Activated CD8-positive, alpha-beta memory T cell treated with anti-CD3 and anti-CD28 coated beads, Interleukin-2, amount 10 ng/mL, durations not matched to agents 7 days and 5 days (primary cell): ENCODE data around the gene SECISBP2L. TPM values are rescaled to one million over a fixed set of nuclear protein-coding genes. Genes with fewer than 3 reads are reported as not detected.

ENCODE experiments used
- ATAC-seq: fragments of 150-1000 bp; cut with Tn5 transposase; one replicate; pipeline ENCODE4 v1.10.0; 2021; ENCODE audit warnings: moderate library complexity
- CTCF ChIA-PET: fragments of 350-600 bp; sonication (Branson Sonifier 250); formaldehyde crosslinking; loops from one replicate; lab custom pipeline; 2021; ENCODE audit warnings: antibody characterized with exemption; lab: Charles Lee
- DNase-seq: peaks from one replicate; pipeline ENCODE4 v3.0.0-alpha.2; 2020
- H3K27ac Mint-ChIP-seq: one replicate; pipeline ENCODE4 v1.8.0; 2021; ENCODE audit warnings: mild to moderate bottlenecking, mixed read lengths
- H3K27me3 Mint-ChIP-seq: one replicate; pipeline ENCODE4 v1.8.0; 2021; ENCODE audit warnings: mixed read lengths
- H3K36me3 Mint-ChIP-seq: one replicate; pipeline ENCODE4 v1.8.0; 2021; ENCODE audit warnings: mild to moderate bottlenecking, mixed read lengths
- H3K4me1 Mint-ChIP-seq: one replicate; pipeline ENCODE4 v1.8.0; 2021; ENCODE audit warnings: mixed read lengths
- H3K4me3 Mint-ChIP-seq: one replicate; pipeline ENCODE4 v1.8.0; 2021; ENCODE audit warnings: mild to moderate bottlenecking, moderate library complexity, mixed read lengths
- H3K9me3 Mint-ChIP-seq: one replicate; pipeline ENCODE4 v1.8.0; 2022; ENCODE audit warnings: low read depth, mixed read lengths
- total RNA-seq, 2 experiments: library from RNA; stranded (reverse); gene quantifications; one replicate each; pipeline ENCODE4 v1.2.3, GENCODE V29; 2021

The SECISBP2L gene
- total RNA-seq, 2 experiments from 2014 or later: 29.3 to 32.3 TPM

GRCh38 chr15:48965972-48966371 lies 80.3 kb downstream of the SECISBP2L start:
- no peaks in the 10 kb centered on the region for H3K9me3 Mint-ChIP-seq

DNA sequence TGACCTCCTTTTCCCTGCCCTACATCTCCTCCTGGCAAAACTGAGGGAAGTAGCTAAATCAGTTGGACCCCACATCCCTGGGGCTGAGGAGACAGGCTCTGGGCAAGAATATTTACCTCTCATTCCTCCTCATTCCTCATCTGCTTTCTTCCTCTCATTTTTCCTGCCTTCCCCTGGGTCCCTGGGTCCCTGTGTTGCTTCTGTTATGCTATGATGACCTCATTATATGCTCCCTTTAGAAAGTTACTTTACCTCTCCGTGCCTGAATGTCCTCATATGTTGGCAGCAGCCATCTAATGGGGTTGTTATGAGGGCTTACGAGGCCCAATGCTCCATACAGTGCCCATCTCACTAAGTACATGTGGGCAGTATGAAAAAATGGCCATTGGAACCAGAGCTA lies 81.3 kb downstream of the SECISBP2L start:
- CTCF ChIA-PET: interaction anchor here (0.7 to 6.5 kb wide), 17 partner anchors 8 to 1181 kb away, joined by 3 to 86 read pairs (median 6); partner anchors contain the start of genes CEP152 and EID1
- Mint-ChIP-seq H3K36me3 (peaks cover 12% of the 10 kb centered on the region), H3K9me3 (no peaks in the 10 kb centered on the region), H3K27me3 (peaks cover 12% of the 10 kb centered on the region), H3K4me3 (peak overlapping the region; percentile 22), H3K27ac (peak overlapping the region; percentile 86), H3K4me1 (peaks cover 56% of the 10 kb centered on the region)
- no peak for DNase-seq
- ATAC-seq: no peak

More at GRCh38 chr15:48965972-48966371, 80.3 kb downstream of the SECISBP2L start:
- CTCF ChIA-PET: interaction anchor here (0.6 to 6.5 kb wide), 28 partner anchors 8 to 1179 kb away, joined by 3 to 86 read pairs (median 4); partner anchors contain the start of genes CEP152, EID1 and SECISBP2L
- Mint-ChIP-seq H3K27me3 (peaks cover 11% of the 10 kb centered on the region), H3K36me3 (peaks cover 12% of the 10 kb centered on the region), H3K4me3 (peak overlapping the region; percentile 12), H3K4me1 (peaks cover 59% of the 10 kb centered on the region), H3K27ac (peak overlapping the region; percentile 86)
- ATAC-seq: peak; percentile 52
- DNase-seq: peak; percentile 74

GRCh38 chr15:48963524-48964113 lies 82.6 kb downstream of the SECISBP2L start, which contains the start of gene SHC4:
SHC4 (minus strand) TSS chr15:48963919; CDS start chr15:48963015, 904 bp downstream.
- Mint-ChIP-seq H3K4me1 (peaks cover 56% of the 10 kb centered on the region), H3K36me3 (peaks cover 5% of the 10 kb centered on the region), H3K27me3 (peaks cover 12% of the 10 kb centered on the region), H3K4me3 (peak within 1 kb of the TSS; percentile 81), H3K9me3 (no peaks in the 10 kb centered on the region), H3K27ac (peak within 1 kb of the TSS; percentile 86)
- ATAC-seq (peak; percentile 59), DNase-seq (peak; percentile 46)
- CTCF ChIA-PET: interaction anchor here (0.7 to 6.5 kb wide), 8 partner anchors 9 to 153 kb away, joined by 3 to 86 read pairs (median 6); partner anchors contain the start of genes CEP152 and EID1

- Mint-ChIP-seq H3K9me3 (no peaks in the 10 kb centered on the region), H3K27me3 (peaks cover 12% of the 10 kb centered on the region), H3K4me3 (peak overlapping the region; percentile 81), H3K36me3 (peaks cover 5% of the 10 kb centered on the region), H3K4me1 (peaks cover 52% of the 10 kb centered on the region), H3K27ac (peak overlapping the region; percentile 86)
- ATAC-seq (no peak), DNase-seq (peak; percentile 44)
- CTCF ChIA-PET: interaction anchor here (0.7 to 6.5 kb wide), 8 partner anchors 12 to 183 kb away, joined by 3 to 86 read pairs (median 8); partner anchors contain the start of gene EID1
These were observed 83.4 kb downstream of the SECISBP2L start for GRCh38 chr15:48962662-48963523.

DNA sequence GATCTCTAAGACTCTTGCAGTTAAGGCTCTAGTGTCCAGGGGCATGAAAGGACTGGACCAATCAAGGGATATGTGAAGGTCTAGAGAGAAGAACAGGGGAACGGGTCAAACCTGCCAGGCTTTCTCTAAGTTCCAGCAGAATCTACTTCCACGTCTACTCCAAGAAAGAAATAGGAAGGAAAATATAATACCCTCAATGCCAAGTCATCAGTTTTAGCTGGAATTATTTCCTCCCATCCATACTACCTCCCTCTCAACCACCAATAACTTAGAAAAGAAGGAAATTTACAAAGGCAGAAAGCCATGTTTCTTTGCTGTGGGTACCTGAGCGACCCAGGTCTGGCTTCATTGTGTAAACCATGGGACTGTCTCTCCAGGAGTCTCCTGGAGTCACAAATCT lies 90.3 kb downstream of the SECISBP2L start:
- DNase-seq (no peak), ATAC-seq (no peak)
- Mint-ChIP-seq H3K27me3 (peaks cover under 1% of the 10 kb centered on the region), H3K27ac (no peak overlapping the region), H3K4me1 (peaks cover 3% of the 10 kb centered on the region), H3K36me3 (peaks cover 14% of the 10 kb centered on the region), H3K4me3 (no peak overlapping the region), H3K9me3 (no peaks in the 10 kb centered on the region)
- CTCF ChIA-PET: interaction anchor here (1.3 to 1.9 kb wide), 2 partner anchors 10 to 20 kb away, joined by 4 to 7 read pairs; no protein-coding TSS in a partner anchor

DNA sequence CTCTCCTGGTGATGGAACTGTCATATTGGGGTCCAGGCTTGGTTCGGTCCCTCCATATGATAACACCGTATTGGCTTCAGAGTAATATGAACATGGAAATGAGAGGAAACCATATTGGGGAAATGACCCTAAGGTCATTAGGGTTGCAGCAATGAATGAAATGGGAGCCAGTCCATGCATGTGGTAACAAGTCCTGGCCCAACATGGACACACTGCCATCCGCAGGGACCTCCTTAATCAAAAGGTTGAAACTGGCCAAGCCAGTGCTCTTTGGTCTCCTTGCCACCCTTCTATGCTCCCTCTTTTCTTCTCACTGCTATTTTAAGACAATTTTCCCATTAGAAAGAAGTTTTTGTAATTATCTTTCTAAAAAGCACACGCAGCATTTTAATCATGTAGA lies 90.9 kb downstream of the SECISBP2L start:
- Mint-ChIP-seq H3K4me3 (no peak overlapping the region), H3K36me3 (peaks cover 14% of the 10 kb centered on the region), H3K9me3 (no peaks in the 10 kb centered on the region), H3K27ac (no peak overlapping the region), H3K4me1 (no peaks in the 10 kb centered on the region), H3K27me3 (no peaks in the 10 kb centered on the region)
- ATAC-seq (no peak), DNase-seq (no peak)
- CTCF ChIA-PET: interaction anchor here (1.3 kb wide), 1 partner anchor 11 kb away, joined by 4 read pairs; no protein-coding TSS in a partner anchor

- H3K4me1 Mint-ChIP-seq: no peaks in the 10 kb centered on the region
- ATAC-seq: no peak
These were observed 91.7 kb downstream of the SECISBP2L start for GRCh38 chr15:48954538-48954937.

GRCh38 chr15:48946840-48947187 lies 99.4 kb downstream of the SECISBP2L start:
- H3K36me3 Mint-ChIP-seq: peaks cover 19% of the 10 kb centered on the region
- peak overlapping the region; percentile 23 for H3K27ac Mint-ChIP-seq
- H3K4me3 Mint-ChIP-seq: no peak overlapping the region
- peaks cover 21% of the 10 kb centered on the region for H3K4me1 Mint-ChIP-seq
- H3K27me3 Mint-ChIP-seq: no peaks in the 10 kb centered on the region
- DNase-seq (no peak), ATAC-seq (no peak)
- CTCF ChIA-PET: interaction anchor here (1.9 to 4.8 kb wide), 2 partner anchors 17 to 29 kb away, joined by 5 to 23 read pairs; partner anchors contain the start of gene SHC4
- no peaks in the 10 kb centered on the region for H3K9me3 Mint-ChIP-seq

More at GRCh38 chr15:48954538-48954937, 91.7 kb downstream of the SECISBP2L start:
- no peak for DNase-seq
- no peak overlapping the region for H3K27ac Mint-ChIP-seq
- H3K9me3 Mint-ChIP-seq: no peaks in the 10 kb centered on the region
- CTCF ChIA-PET: interaction anchor here (0.6 to 2.0 kb wide), 2 partner anchors 12 to 35 kb away, joined by 3 to 6 read pairs; no protein-coding TSS in a partner anchor
- H3K4me3 Mint-ChIP-seq: no peak overlapping the region
- H3K27me3 Mint-ChIP-seq: no peaks in the 10 kb centered on the region
- H3K36me3 Mint-ChIP-seq: peaks cover 14% of the 10 kb centered on the region

GRCh38 chr15:48946074-48946839 lies 100.0 kb downstream of the SECISBP2L start:
- H3K27ac Mint-ChIP-seq: peak overlapping the region; percentile 58
- ATAC-seq (peak; percentile 74), DNase-seq (no peak)
- peaks cover 27% of the 10 kb centered on the region for H3K4me1 Mint-ChIP-seq
- H3K4me3 Mint-ChIP-seq: no peak overlapping the region
- H3K36me3 Mint-ChIP-seq: peaks cover 19% of the 10 kb centered on the region
- CTCF ChIA-PET: interaction anchor here (4.8 kb wide), 1 partner anchor 30 kb away, joined by 23 read pairs; no protein-coding TSS in a partner anchor
- H3K27me3 Mint-ChIP-seq: no peaks in the 10 kb centered on the region
- H3K9me3 Mint-ChIP-seq: no peaks in the 10 kb centered on the region

- H3K27ac Mint-ChIP-seq: peak overlapping the region; percentile 42
- no peak overlapping the region for H3K4me3 Mint-ChIP-seq
- H3K36me3 Mint-ChIP-seq: peaks cover 17% of the 10 kb centered on the region
- ATAC-seq (no peak), DNase-seq (no peak)
- H3K27me3 Mint-ChIP-seq: no peaks in the 10 kb centered on the region
- no peaks in the 10 kb centered on the region for H3K9me3 Mint-ChIP-seq
- CTCF ChIA-PET: interaction anchor here (4.8 kb wide), 1 partner anchor 30 kb away, joined by 23 read pairs; no protein-coding TSS in a partner anchor
- H3K4me1 Mint-ChIP-seq: peaks cover 36% of the 10 kb centered on the region
These were observed 100.9 kb downstream of the SECISBP2L start for GRCh38 chr15:48945386-48945785.

DNA sequence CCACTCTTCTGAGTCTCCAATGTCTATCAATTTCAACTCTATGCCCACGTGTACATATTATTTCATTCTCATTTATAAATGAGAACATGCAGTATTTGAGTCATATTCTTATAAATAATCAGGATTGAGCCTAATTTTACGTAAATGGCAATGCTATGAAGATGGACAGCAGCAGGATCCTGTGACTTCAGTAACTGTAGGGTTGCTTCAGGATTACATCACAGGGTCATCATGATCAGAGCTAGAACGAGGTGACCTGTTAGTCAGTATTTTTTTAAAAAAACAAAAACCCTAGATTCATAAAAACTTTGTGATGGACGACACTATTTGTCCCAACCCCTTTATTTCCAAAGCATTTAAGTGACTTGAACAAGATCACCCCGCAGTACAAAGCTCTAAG lies 104.3 kb downstream of the SECISBP2L start:
- H3K4me3 Mint-ChIP-seq: no peak overlapping the region
- no peak for ATAC-seq
- DNase-seq: no peak
- H3K27me3 Mint-ChIP-seq: no peaks in the 10 kb centered on the region
- H3K36me3 Mint-ChIP-seq: peaks cover 25% of the 10 kb centered on the region
- peaks cover 52% of the 10 kb centered on the region for H3K4me1 Mint-ChIP-seq
- CTCF ChIA-PET: interaction anchor here (0.6 to 1.6 kb wide), 3 partner anchors 17 to 34 kb away, joined by 3 to 6 read pairs (median 4); no protein-coding TSS in a partner anchor
- H3K9me3 Mint-ChIP-seq: peaks cover 2% of the 10 kb centered on the region
- H3K27ac Mint-ChIP-seq: peak overlapping the region; percentile 83

DNA sequence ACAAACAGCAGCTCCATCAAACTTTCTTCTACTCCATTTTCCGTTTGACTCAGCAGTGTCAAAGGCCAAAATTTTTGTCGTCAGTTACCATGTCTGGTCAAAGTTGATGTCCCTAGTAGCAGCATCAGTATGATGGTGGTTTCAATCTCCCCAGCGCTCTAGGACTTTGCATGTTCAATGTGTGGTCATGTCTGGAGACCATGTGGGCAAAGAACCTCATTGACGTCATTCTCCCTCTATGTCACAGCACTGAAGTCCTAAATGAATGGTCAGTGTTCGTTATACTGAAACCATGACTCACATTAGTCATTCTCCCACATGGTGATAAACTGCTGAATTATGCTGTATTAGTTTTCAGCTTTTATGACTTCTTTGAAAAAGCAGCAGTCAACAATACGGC lies 105.7 kb downstream of the SECISBP2L start:
- peak overlapping the region; percentile 83 for H3K27ac Mint-ChIP-seq
- H3K4me1 Mint-ChIP-seq: peaks cover 42% of the 10 kb centered on the region
- peak overlapping the region; percentile 33 for H3K4me3 Mint-ChIP-seq
- CTCF ChIA-PET: interaction anchor here (1.0 to 1.7 kb wide), 8 partner anchors 9 to 206 kb away, joined by 3 to 8 read pairs (median 4); partner anchors contain the start of gene SHC4
- peaks cover 29% of the 10 kb centered on the region for H3K36me3 Mint-ChIP-seq
- ATAC-seq: peak; percentile 93
- peaks cover 5% of the 10 kb centered on the region for H3K27me3 Mint-ChIP-seq
- peak; percentile 87 for DNase-seq
- H3K9me3 Mint-ChIP-seq: peaks cover 2% of the 10 kb centered on the region
